GM23338 (cell line): ENCODE results near the gene TCF12. TPM values are rescaled to one million over a fixed set of nuclear protein-coding genes. Genes with fewer than 3 reads are reported as not detected.

Experiments
- ATAC-seq: fragments of 200-7000 bp; cut with Tn5 transposase; 3 replicates; pipeline ENCODE4 v1.9.1; 2020
- DNase-seq: peaks from one replicate; pipeline ENCODE4 v3.0.0-alpha.2; 2015; ENCODE audit warnings: low spot score
- H2AFZ ChIP-seq: fragments of 200-600 bp; sonication (generic); 2 replicates; pipeline ENCODE4 v1.8.0; 2016; ENCODE audit warnings: antibody characterized with exemption, mild to moderate bottlenecking, moderate library complexity
- H3F3A ChIP-seq: fragments of 200-600 bp; sonication (generic); replicated peaks from 2 replicates; pipeline ENCODE4 v1.8.0; 2017; ENCODE audit warnings: antibody characterized with exemption, mixed run types, low read depth
- H3K27ac ChIP-seq: fragments of 200-600 bp; sonication (generic); 2 replicates; pipeline ENCODE4 v1.6.1; 2016; ENCODE audit warnings: low read depth
- H3K27me3 ChIP-seq: fragments of 200-600 bp; sonication (generic); 2 replicates; pipeline ENCODE4 v1.8.0; 2016; ENCODE audit warnings: mild to moderate bottlenecking, mixed run types, moderate library complexity; ENCODE audit not compliant: insufficient read depth
- H3K36me3 ChIP-seq: fragments of 200-600 bp; sonication (generic); 2 replicates; pipeline ENCODE4 v1.8.0; 2016; ENCODE audit warnings: mild to moderate bottlenecking; ENCODE audit not compliant: insufficient read depth
- H3K4me1 ChIP-seq: fragments of 200-600 bp; sonication (generic); 2 replicates; pipeline ENCODE4 v1.8.0; 2016; ENCODE audit warnings: mild to moderate bottlenecking, moderate library complexity; ENCODE audit not compliant: insufficient read depth
- H3K4me2 ChIP-seq: fragments of 200-600 bp; sonication (generic); 2 replicates; pipeline ENCODE4 v1.7.1; 2017; ENCODE audit warnings: mixed run types
- H3K4me3 ChIP-seq: fragments of 200-600 bp; sonication (generic); 2 replicates; pipeline ENCODE4 v1.6.1; 2016; ENCODE audit warnings: mixed run types
- H3K79me2 ChIP-seq: fragments of 200-600 bp; sonication (generic); replicated peaks from 2 replicates; pipeline ENCODE4 v1.8.0; 2017; ENCODE audit warnings: mild to moderate bottlenecking; ENCODE audit not compliant: insufficient read depth
- H3K9me2 ChIP-seq: fragments of 200-600 bp; sonication (generic); 2 replicates; pipeline ENCODE4 v1.8.0; 2017; ENCODE audit not compliant: insufficient read depth
- H4K20me1 ChIP-seq: fragments of 200-600 bp; sonication (generic); replicated peaks from 2 replicates; pipeline ENCODE4 v1.8.0; 2017; ENCODE audit warnings: mild to moderate bottlenecking; ENCODE audit not compliant: insufficient read depth
- H3K27ac Mint-ChIP-seq: 2 replicates; pipeline ENCODE4 v1.8.0; 2020; ENCODE audit warnings: inconsistent platforms, mild to moderate bottlenecking, moderate library complexity, mixed read lengths
- H3K27me3 Mint-ChIP-seq: 3 replicates; pipeline ENCODE4 v1.8.0; 2022; ENCODE audit warnings: low read depth, mild to moderate bottlenecking, moderate library complexity, mixed read lengths, inconsistent platforms; ENCODE audit not compliant: insufficient read depth, poor library complexity
- H3K36me3 Mint-ChIP-seq: 3 replicates; pipeline ENCODE4 v1.8.0; 2021; ENCODE audit warnings: low read depth, mild to moderate bottlenecking, inconsistent platforms, moderate library complexity, mixed read lengths
- H3K4me1 Mint-ChIP-seq: 3 replicates; pipeline ENCODE4 v1.8.0; 2020; ENCODE audit warnings: mild to moderate bottlenecking, inconsistent platforms, mixed read lengths
- H3K4me3 Mint-ChIP-seq: 3 replicates; pipeline ENCODE4 v1.8.0; 2021; ENCODE audit warnings: moderate library complexity, mild to moderate bottlenecking, inconsistent platforms, mixed read lengths
- H3K9me3 Mint-ChIP-seq: 3 replicates; pipeline ENCODE4 v1.8.0; 2020; ENCODE audit warnings: moderate library complexity, mild to moderate bottlenecking, inconsistent platforms, mixed read lengths
- CREB1 ChIP-seq: fragments of 250-450 bp; sonication (Bioruptor Pico); IDR thresholded peaks from 2 replicates; pipeline ENCODE4 v1.5.0; 2020; ENCODE audit warnings: low read depth, mild to moderate bottlenecking, moderate library complexity
- CTCF ChIP-seq, 2 experiments: fragments of 200-600 bp in 1 of 2; sonication (generic) in 1 of 2; conservative IDR thresholded peaks; 2 replicates each; pipeline versions ENCODE4 v1.5.1 to v1.6.1; 2016 to 2017; ENCODE audit warnings: antibody characterized with exemption in 2 of 2, low read depth in 2 of 2, mild to moderate bottlenecking in 2 of 2, moderate library complexity in 1 of 2
- ETS1 ChIP-seq: IDR thresholded peaks from 2 replicates; pipeline ENCODE4 v1.6.1; 2016; ENCODE audit warnings: antibody characterized with exemption
- EZH2 ChIP-seq: fragments of 200-600 bp; sonication (generic); IDR thresholded peaks from one replicate; pipeline ENCODE4 v1.8.0; 2017; ENCODE audit warnings: antibody characterized with exemption, mild to moderate bottlenecking, low read depth; ENCODE audit not compliant: unreplicated experiment
- EZH2phosphoT487 ChIP-seq: fragments of 200-600 bp; sonication (generic); IDR thresholded peaks from one replicate; pipeline ENCODE4 v1.8.1; 2018; ENCODE audit warnings: antibody characterized with exemption; ENCODE audit not compliant: unreplicated experiment
- JUNB ChIP-seq: IDR thresholded peaks from one replicate; pipeline ENCODE4 v1.6.1; 2016; ENCODE audit warnings: antibody characterized with exemption; ENCODE audit not compliant: unreplicated experiment
- NANOG ChIP-seq: IDR thresholded peaks from 2 replicates; pipeline ENCODE4 v1.6.1; 2016; ENCODE audit warnings: antibody characterized with exemption, borderline replicate concordance
- POLR2AphosphoS5 ChIP-seq: IDR thresholded peaks from 2 replicates; pipeline ENCODE4 v1.6.1; 2016; ENCODE audit warnings: antibody characterized with exemption, low read depth
- REST ChIP-seq: IDR thresholded peaks from one replicate; pipeline ENCODE4 v1.6.1; 2018; ENCODE audit warnings: antibody characterized with exemption; ENCODE audit not compliant: unreplicated experiment
- STAT1 ChIP-seq: IDR thresholded peaks from one replicate; pipeline ENCODE4 v1.6.1; 2016; ENCODE audit warnings: antibody characterized with exemption; ENCODE audit not compliant: unreplicated experiment
- ZNF114 ChIP-seq: fragments of 250-450 bp; sonication (Bioruptor Pico); IDR thresholded peaks from 2 replicates; pipeline ENCODE4 v1.5.0; 2020; ENCODE audit warnings: mild to moderate bottlenecking, moderate library complexity
- ZNF331 ChIP-seq: fragments of 250-450 bp; sonication (Bioruptor Pico); IDR thresholded peaks from 2 replicates; pipeline ENCODE4 v1.5.0; 2020; ENCODE audit warnings: low read depth, mild to moderate bottlenecking, moderate library complexity
- polyA plus RNA-seq: library from polyadenylated mRNA; unstranded; fragments of >200 nt; fragmentation: Nextera tagmentation; extraction: Ambion mirVana; gene quantifications from 2 replicates; pipeline ENCODE4 v1.2.1, GENCODE V29; 2016
- total RNA-seq: library from RNA; depleted of rRNA; stranded (reverse); fragments of >200 nt; shearing (Covaris generic); gene quantifications from 2 replicates; pipeline ENCODE4 v1.2.3, GENCODE V29; 2014
- TF ChIP-seq, protein P1 (sequence below): fragments of 250-450 bp; sonication (Bioruptor Pico); IDR thresholded peaks from 2 replicates; pipeline ENCODE4 v1.5.0; 2020; ENCODE audit warnings: mild to moderate bottlenecking, moderate library complexity

Gene TCF12
- total and polyA plus RNA-seq, 2 experiments from 2014 or later, result 27.6 to 104 TPM

DNA sequence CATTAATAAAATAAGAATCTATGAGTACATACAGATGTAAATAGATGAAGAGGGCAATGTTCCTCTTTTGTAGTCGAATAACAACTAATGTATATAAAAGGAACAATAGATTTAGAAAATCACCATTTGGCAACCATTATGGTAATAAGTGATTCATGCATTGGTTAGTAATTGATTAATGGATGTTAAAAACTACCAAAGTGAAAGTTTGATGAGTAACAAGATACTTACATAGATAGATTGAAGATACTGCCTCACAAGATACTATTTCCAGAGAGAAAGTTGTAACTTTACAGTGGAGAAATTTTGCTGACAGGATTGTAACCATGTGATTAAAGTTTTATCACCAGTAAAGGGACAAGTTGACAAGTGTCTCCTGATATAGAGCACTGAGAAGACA, 55.0 kb downstream of the TCF12 start:
- H3F3A ChIP-seq, result no peaks in the 10 kb centered on the region
- Mint-ChIP-seq H3K4me1 (peaks cover 42% of the 10 kb centered on the region), H3K4me3 (no peak overlapping the region), H3K9me3 (no peaks in the 10 kb centered on the region), H3K27me3 (no peaks in the 10 kb centered on the region), H3K36me3 (no peaks in the 10 kb centered on the region), H3K27ac (no peak overlapping the region)
- H3K79me2 ChIP-seq, result peaks cover 100% of the 10 kb centered on the region
- H3K27ac ChIP-seq, result no peak overlapping the region
- H3K9me2 ChIP-seq, result no peaks in the 10 kb centered on the region
- H2AFZ ChIP-seq, result no peak overlapping the region
- H3K27me3 ChIP-seq, result no peaks in the 10 kb centered on the region
- no peak for TF ChIP-seq ZNF114 (CRISPR knock-in tag)
- TF ChIP-seq CREB1 (CRISPR knock-in tag), result no peak
- no peak for TF ChIP-seq POLR2AphosphoS5
- no peak for TF ChIP-seq JUNB
- no peak for TF ChIP-seq ETS1
- no peak for TF ChIP-seq ZNF331 (CRISPR knock-in tag)
- no peak for TF ChIP-seq CTCF (conservative IDR thresholded peaks at IDR 0.05; ENCODE audit: low read depth in 2 of 2)
- no peak for TF ChIP-seq REST
- TF ChIP-seq STAT1, result no peak
- no peak for TF ChIP-seq NANOG
- TF ChIP-seq, protein P1, sequence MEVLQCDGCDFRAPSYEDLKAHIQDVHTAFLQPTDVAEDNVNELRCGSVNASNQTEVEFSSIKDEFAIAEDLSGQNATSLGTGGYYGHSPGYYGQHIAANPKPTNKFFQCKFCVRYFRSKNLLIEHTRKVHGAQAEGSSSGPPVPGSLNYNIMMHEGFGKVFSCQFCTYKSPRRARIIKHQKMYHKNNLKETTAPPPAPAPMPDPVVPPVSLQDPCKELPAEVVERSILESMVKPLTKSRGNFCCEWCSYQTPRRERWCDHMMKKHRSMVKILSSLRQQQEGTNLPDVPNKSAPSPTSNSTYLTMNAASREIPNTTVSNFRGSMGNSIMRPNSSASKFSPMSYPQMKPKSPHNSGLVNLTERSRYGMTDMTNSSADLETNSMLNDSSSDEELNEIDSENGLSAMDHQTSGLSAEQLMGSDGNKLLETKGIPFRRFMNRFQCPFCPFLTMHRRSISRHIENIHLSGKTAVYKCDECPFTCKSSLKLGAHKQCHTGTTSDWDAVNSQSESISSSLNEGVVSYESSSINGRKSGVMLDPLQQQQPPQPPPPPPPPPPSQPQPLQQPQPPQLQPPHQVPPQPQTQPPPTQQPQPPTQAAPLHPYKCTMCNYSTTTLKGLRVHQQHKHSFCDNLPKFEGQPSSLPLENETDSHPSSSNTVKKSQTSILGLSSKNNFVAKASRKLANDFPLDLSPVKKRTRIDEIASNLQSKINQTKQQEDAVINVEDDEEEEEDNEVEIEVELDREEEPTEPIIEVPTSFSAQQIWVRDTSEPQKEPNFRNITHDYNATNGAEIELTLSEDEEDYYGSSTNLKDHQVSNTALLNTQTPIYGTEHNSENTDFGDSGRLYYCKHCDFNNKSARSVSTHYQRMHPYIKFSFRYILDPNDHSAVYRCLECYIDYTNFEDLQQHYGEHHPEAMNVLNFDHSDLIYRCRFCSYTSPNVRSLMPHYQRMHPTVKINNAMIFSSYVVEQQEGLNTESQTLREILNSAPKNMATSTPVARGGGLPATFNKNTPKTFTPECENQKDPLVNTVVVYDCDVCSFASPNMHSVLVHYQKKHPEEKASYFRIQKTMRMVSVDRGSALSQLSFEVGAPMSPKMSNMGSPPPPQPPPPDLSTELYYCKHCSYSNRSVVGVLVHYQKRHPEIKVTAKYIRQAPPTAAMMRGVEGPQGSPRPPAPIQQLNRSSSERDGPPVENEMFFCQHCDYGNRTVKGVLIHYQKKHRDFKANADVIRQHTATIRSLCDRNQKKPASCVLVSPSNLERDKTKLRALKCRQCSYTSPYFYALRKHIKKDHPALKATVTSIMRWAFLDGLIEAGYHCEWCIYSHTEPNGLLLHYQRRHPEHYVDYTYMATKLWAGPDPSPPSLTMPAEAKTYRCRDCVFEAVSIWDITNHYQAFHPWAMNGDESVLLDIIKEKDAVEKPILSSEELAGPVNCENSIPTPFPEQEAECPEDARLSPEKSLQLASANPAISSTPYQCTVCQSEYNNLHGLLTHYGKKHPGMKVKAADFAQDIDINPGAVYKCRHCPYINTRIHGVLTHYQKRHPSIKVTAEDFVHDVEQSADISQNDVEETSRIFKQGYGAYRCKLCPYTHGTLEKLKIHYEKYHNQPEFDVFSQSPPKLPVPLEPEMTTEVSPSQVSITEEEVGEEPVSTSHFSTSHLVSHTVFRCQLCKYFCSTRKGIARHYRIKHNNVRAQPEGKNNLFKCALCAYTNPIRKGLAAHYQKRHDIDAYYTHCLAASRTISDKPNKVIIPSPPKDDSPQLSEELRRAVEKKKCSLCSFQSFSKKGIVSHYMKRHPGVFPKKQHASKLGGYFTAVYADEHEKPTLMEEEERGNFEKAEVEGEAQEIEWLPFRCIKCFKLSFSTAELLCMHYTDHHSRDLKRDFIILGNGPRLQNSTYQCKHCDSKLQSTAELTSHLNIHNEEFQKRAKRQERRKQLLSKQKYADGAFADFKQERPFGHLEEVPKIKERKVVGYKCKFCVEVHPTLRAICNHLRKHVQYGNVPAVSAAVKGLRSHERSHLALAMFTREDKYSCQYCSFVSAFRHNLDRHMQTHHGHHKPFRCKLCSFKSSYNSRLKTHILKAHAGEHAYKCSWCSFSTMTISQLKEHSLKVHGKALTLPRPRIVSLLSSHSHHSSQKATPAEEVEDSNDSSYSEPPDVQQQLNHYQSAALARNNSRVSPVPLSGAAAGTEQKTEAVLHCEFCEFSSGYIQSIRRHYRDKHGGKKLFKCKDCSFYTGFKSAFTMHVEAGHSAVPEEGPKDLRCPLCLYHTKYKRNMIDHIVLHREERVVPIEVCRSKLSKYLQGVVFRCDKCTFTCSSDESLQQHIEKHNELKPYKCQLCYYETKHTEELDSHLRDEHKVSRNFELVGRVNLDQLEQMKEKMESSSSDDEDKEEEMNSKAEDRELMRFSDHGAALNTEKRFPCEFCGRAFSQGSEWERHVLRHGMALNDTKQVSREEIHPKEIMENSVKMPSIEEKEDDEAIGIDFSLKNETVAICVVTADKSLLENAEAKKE (CRISPR knock-in tag), result no peak
- TF ChIP-seq EZH2, result no peak
- no peak for TF ChIP-seq EZH2phosphoT487
- H3K4me1 ChIP-seq, result peaks cover 21% of the 10 kb centered on the region; the same call in 1 of the 2 replicates
- DNase-seq (no peak), ATAC-seq (no peak)
- H3K36me3 ChIP-seq, result no peaks in the 10 kb centered on the region
- no peak overlapping the region for H3K4me3 ChIP-seq
- no peak overlapping the region for H3K4me2 ChIP-seq
- peaks cover 8% of the 10 kb centered on the region for H4K20me1 ChIP-seq
